ENCODE measurements around the gene MAML2.

MAML2 gene

GRCh38 chr11:96338910-96339705 is 3.9 kb downstream of the MAML2 start:
- peak; percentile 59 for DNase-seq

- peak; percentile 58 for DNase-seq
Observed at GRCh38 chr11:96337541-96338431, 5.2 kb downstream of the MAML2 start.

GRCh38 chr11:96335388-96335787 is 7.6 kb downstream of the MAML2 start:
- DNase-seq, result no peak

GRCh38 chr11:96334219-96334618 is 8.8 kb downstream of the MAML2 start:
- no peak for DNase-seq

GRCh38 chr11:96333191-96333719 is 9.7 kb downstream of the MAML2 start:
- DNase-seq, result no peak

GRCh38 chr11:96332126-96332771 is 10.7 kb downstream of the MAML2 start:
- no peak for DNase-seq

GRCh38 chr11:96331699-96332116 is 11.3 kb downstream of the MAML2 start:
- no peak for DNase-seq

- DNase-seq, result no peak
Observed at GRCh38 chr11:96330511-96330859, 12.5 kb downstream of the MAML2 start.

- DNase-seq, result no peak
Observed at GRCh38 chr11:96329855-96330510, 13.0 kb downstream of the MAML2 start.

- DNase-seq, result no peak
Observed at GRCh38 chr11:96329419-96329818, 13.6 kb downstream of the MAML2 start.

- DNase-seq, result no peak
Observed at GRCh38 chr11:96328395-96329010, 14.5 kb downstream of the MAML2 start.

- no peak for DNase-seq
Observed at GRCh38 chr11:96326959-96327358, 16.0 kb downstream of the MAML2 start.

GRCh38 chr11:96324912-96325311 is 18.1 kb downstream of the MAML2 start:
- DNase-seq, result no peak

- no peak for DNase-seq
Observed at GRCh38 chr11:96323642-96323985, 19.4 kb downstream of the MAML2 start.

- DNase-seq, result no peak
Observed at GRCh38 chr11:96322775-96323641, 20.0 kb downstream of the MAML2 start.

GRCh38 chr11:96321091-96321490 is 21.9 kb downstream of the MAML2 start:
- DNase-seq, result no peak

- DNase-seq, result no peak
Observed at GRCh38 chr11:96319898-96320656, 22.9 kb downstream of the MAML2 start.

- DNase-seq, result no peak
Observed at GRCh38 chr11:96318850-96319249, 24.1 kb downstream of the MAML2 start.

- DNase-seq, result no peak
Observed at GRCh38 chr11:96318399-96318798, 24.6 kb downstream of the MAML2 start.

GRCh38 chr11:96317985-96318384 is 25.0 kb downstream of the MAML2 start:
- no peak for DNase-seq

GRCh38 chr11:96317571-96317970 is 25.4 kb downstream of the MAML2 start:
- DNase-seq, result no peak
